Loucy (cell line): ENCODE results near the gene FBXO9.

Source experiments
- H2AFZ ChIP-seq: fragments of 200-600 bp; sonication (generic); 2 replicates; pipeline ENCODE4 v1.6.0; 2016; ENCODE audit warnings: antibody characterized with exemption, mild to moderate bottlenecking, low read length, moderate library complexity
- H3F3A ChIP-seq: fragments of 200-600 bp; 2 replicates; pipeline ENCODE4 v1.6.0; 2016; ENCODE audit warnings: antibody characterized with exemption, low read depth, mild to moderate bottlenecking
- H3K27me3 ChIP-seq: fragments of 200-600 bp; sonication (generic); 2 replicates; pipeline ENCODE4 v1.6.1; 2014; ENCODE audit warnings: low read length, mild to moderate bottlenecking; ENCODE audit not compliant: insufficient read depth, poor library complexity, severe bottlenecking
- H3K36me3 ChIP-seq: fragments of 200-600 bp; sonication (generic); 2 replicates; pipeline ENCODE4 v1.6.1; 2016; ENCODE audit warnings: low read length; ENCODE audit not compliant: insufficient read depth
- H3K4me1 ChIP-seq: fragments of 200-600 bp; sonication (generic); 2 replicates; pipeline ENCODE4 v1.5.1; 2014; ENCODE audit warnings: low read length, mild to moderate bottlenecking; ENCODE audit not compliant: insufficient read depth, poor library complexity, severe bottlenecking
- H3K4me2 ChIP-seq: fragments of 200-600 bp; sonication (generic); 2 replicates; pipeline ENCODE4 v1.6.0; 2014; ENCODE audit warnings: antibody characterized with exemption, low read length, low read depth, mild to moderate bottlenecking; ENCODE audit not compliant: poor library complexity, severe bottlenecking
- H3K4me3 ChIP-seq: fragments of 200-600 bp; sonication (generic); 2 replicates; pipeline ENCODE4 v1.5.1; 2014; ENCODE audit warnings: low read length, mild to moderate bottlenecking, mixed read lengths; ENCODE audit not compliant: poor library complexity, severe bottlenecking
- H3K79me2 ChIP-seq: fragments of 200-600 bp; sonication (generic); 2 replicates; pipeline ENCODE4 v1.6.1; 2014; ENCODE audit warnings: low read length; ENCODE audit not compliant: insufficient read depth
- H3K9ac ChIP-seq: fragments of 200-600 bp; sonication (generic); 2 replicates; pipeline ENCODE4 v1.6.0; 2014; ENCODE audit warnings: mild to moderate bottlenecking, low read depth, low read length, moderate library complexity; ENCODE audit not compliant: poor library complexity, severe bottlenecking
- H3K9me2 ChIP-seq: fragments of 200-600 bp; sonication (generic); replicated peaks from 2 replicates; pipeline ENCODE4 v1.6.1; 2016; ENCODE audit warnings: low read depth, low read length, mixed read lengths
- H3K9me3 ChIP-seq: fragments of 200-600 bp; sonication (generic); 2 replicates; pipeline ENCODE4 v1.6.1; 2014; ENCODE audit warnings: mild to moderate bottlenecking, antibody characterized with exemption, low read length, low read depth; ENCODE audit not compliant: insufficient read depth
- H4K20me1 ChIP-seq: fragments of 200-600 bp; sonication (generic); 2 replicates; pipeline ENCODE4 v1.6.0; 2014; ENCODE audit warnings: antibody characterized with exemption, low read length, mild to moderate bottlenecking; ENCODE audit not compliant: insufficient read depth, poor library complexity, severe bottlenecking
- CTCF ChIP-seq: fragments of 200-600 bp; sonication (generic); conservative IDR thresholded peaks from 2 replicates; pipeline ENCODE4 v1.5.1; 2014; ENCODE audit warnings: mild to moderate bottlenecking, antibody characterized with exemption, low read length
- EZH2phosphoT487 ChIP-seq: fragments of 200-600 bp; IDR thresholded peaks from 2 replicates; pipeline ENCODE4 v1.6.1; 2018; ENCODE audit warnings: antibody characterized with exemption, mild to moderate bottlenecking, moderate library complexity, borderline replicate concordance

The FBXO9 gene

GRCh38 chr6:53067849-53068361 is 2.7 kb downstream of the FBXO9 start:
- Histone ChIP-seq H3K27me3 (no peaks in the 10 kb centered on the region), H3K36me3 (no peaks in the 10 kb centered on the region), H3K9ac (peak overlapping the region; percentile 86), H3K4me3 (no peak overlapping the region), H3K9me2 (no peaks in the 10 kb centered on the region), H2AFZ (no peak overlapping the region), H3F3A (peaks cover 6% of the 10 kb centered on the region; the same call in 1 of the 2 replicates), H3K4me1 (peaks cover 31% of the 10 kb centered on the region), H3K9me3 (no peaks in the 10 kb centered on the region), H4K20me1 (peaks cover 21% of the 10 kb centered on the region), H3K4me2 (peak overlapping the region; percentile 95), H3K79me2 (peaks cover 21% of the 10 kb centered on the region)
- TF ChIP-seq CTCF (no peak), EZH2phosphoT487 (no peak)

- Histone ChIP-seq H3K9ac (no peak overlapping the region), H3K4me3 (no peak overlapping the region), H3K79me2 (peaks cover 21% of the 10 kb centered on the region), H3K36me3 (peaks cover 6% of the 10 kb centered on the region; the same call in 1 of the 2 replicates), H3K4me1 (peaks cover 29% of the 10 kb centered on the region), H3K9me3 (no peaks in the 10 kb centered on the region), H2AFZ (no peak overlapping the region), H3K4me2 (no peak overlapping the region), H3F3A (peaks cover 6% of the 10 kb centered on the region; the same call in 1 of the 2 replicates), H3K27me3 (no peaks in the 10 kb centered on the region), H3K9me2 (no peaks in the 10 kb centered on the region), H4K20me1 (peaks cover 21% of the 10 kb centered on the region)
- no peak for TF ChIP-seq CTCF
- TF ChIP-seq EZH2phosphoT487: no peak
Observed at GRCh38 chr6:53069427-53069826, 4.2 kb downstream of the FBXO9 start.

- Histone ChIP-seq H3K9me2 (no peaks in the 10 kb centered on the region), H3K9me3 (no peaks in the 10 kb centered on the region), H3K79me2 (peaks cover 16% of the 10 kb centered on the region), H3F3A (peaks cover 6% of the 10 kb centered on the region; the same call in 1 of the 2 replicates), H3K4me2 (no peak overlapping the region), H3K27me3 (no peaks in the 10 kb centered on the region), H2AFZ (no peak overlapping the region), H3K4me3 (no peak overlapping the region), H3K4me1 (peaks cover 28% of the 10 kb centered on the region), H3K9ac (no peak overlapping the region), H4K20me1 (peaks cover 19% of the 10 kb centered on the region), H3K36me3 (peaks cover 8% of the 10 kb centered on the region; the same call in 1 of the 2 replicates)
- TF ChIP-seq CTCF (peak; percentile 52), EZH2phosphoT487 (no peak)
Observed at GRCh38 chr6:53070806-53071205, 5.6 kb downstream of the FBXO9 start.
